GM23338 (cell line): ENCODE results near the gene CTTN.

ENCODE experiments used
- CTCF ChIP-seq, 2 experiments: fragments of 200-600 bp in 1 of 2; sonication (generic) in 1 of 2; conservative IDR thresholded peaks; 2 replicates each; pipeline versions ENCODE4 v1.5.1 to v1.6.1; 2016 to 2017; ENCODE audit warnings: antibody characterized with exemption in 2 of 2, low read depth in 2 of 2, mild to moderate bottlenecking in 2 of 2, moderate library complexity in 1 of 2
- EZH2 ChIP-seq: fragments of 200-600 bp; sonication (generic); IDR thresholded peaks from one replicate; pipeline ENCODE4 v1.8.0; 2017; ENCODE audit warnings: antibody characterized with exemption, mild to moderate bottlenecking, low read depth; ENCODE audit not compliant: unreplicated experiment
- EZH2phosphoT487 ChIP-seq: fragments of 200-600 bp; sonication (generic); IDR thresholded peaks from one replicate; pipeline ENCODE4 v1.8.1; 2018; ENCODE audit warnings: antibody characterized with exemption; ENCODE audit not compliant: unreplicated experiment
- POLR2AphosphoS5 ChIP-seq: IDR thresholded peaks from 2 replicates; pipeline ENCODE4 v1.6.1; 2016; ENCODE audit warnings: antibody characterized with exemption, low read depth
- ZNF114 ChIP-seq: fragments of 250-450 bp; sonication (Bioruptor Pico); IDR thresholded peaks from 2 replicates; pipeline ENCODE4 v1.5.0; 2020; ENCODE audit warnings: mild to moderate bottlenecking, moderate library complexity
- TF ChIP-seq, protein P1 (sequence below): IDR thresholded peaks from one replicate; pipeline ENCODE4 v1.6.1; 2018; ENCODE audit warnings: antibody characterized with exemption; ENCODE audit not compliant: unreplicated experiment

- TF ChIP-seq CTCF (conservative IDR thresholded peaks at IDR 0.05; ENCODE audit: low read depth in 2 of 2) (no peak), EZH2 (no peak), POLR2AphosphoS5 (no peak), ZNF114 (CRISPR knock-in tag) (no peak), EZH2phosphoT487 (no peak)
- TF ChIP-seq, protein P1, sequence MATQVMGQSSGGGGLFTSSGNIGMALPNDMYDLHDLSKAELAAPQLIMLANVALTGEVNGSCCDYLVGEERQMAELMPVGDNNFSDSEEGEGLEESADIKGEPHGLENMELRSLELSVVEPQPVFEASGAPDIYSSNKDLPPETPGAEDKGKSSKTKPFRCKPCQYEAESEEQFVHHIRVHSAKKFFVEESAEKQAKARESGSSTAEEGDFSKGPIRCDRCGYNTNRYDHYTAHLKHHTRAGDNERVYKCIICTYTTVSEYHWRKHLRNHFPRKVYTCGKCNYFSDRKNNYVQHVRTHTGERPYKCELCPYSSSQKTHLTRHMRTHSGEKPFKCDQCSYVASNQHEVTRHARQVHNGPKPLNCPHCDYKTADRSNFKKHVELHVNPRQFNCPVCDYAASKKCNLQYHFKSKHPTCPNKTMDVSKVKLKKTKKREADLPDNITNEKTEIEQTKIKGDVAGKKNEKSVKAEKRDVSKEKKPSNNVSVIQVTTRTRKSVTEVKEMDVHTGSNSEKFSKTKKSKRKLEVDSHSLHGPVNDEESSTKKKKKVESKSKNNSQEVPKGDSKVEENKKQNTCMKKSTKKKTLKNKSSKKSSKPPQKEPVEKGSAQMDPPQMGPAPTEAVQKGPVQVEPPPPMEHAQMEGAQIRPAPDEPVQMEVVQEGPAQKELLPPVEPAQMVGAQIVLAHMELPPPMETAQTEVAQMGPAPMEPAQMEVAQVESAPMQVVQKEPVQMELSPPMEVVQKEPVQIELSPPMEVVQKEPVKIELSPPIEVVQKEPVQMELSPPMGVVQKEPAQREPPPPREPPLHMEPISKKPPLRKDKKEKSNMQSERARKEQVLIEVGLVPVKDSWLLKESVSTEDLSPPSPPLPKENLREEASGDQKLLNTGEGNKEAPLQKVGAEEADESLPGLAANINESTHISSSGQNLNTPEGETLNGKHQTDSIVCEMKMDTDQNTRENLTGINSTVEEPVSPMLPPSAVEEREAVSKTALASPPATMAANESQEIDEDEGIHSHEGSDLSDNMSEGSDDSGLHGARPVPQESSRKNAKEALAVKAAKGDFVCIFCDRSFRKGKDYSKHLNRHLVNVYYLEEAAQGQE = no peak
Measured at GRCh38 chr11:70454197-70454767, 56.0 kb downstream of the CTTN start.
